Activated T-cell treated with anti-CD3 and anti-CD28 coated beads, Interleukin-2, amount 50 U/mL, for 48 hours (primary cell): ENCODE measurements around the gene KCNB1.
"Not testable (repeated sequence)": the region's sequence is repeated elsewhere in the genome, so short reads cannot be mapped to it uniquely, and the experiment has no call there.

Experiments used
- DNase-seq, 2 experiments: peaks; one replicate each; pipeline ENCODE4 v3.0.0-alpha.2; 2020

KCNB1 gene

DNA sequence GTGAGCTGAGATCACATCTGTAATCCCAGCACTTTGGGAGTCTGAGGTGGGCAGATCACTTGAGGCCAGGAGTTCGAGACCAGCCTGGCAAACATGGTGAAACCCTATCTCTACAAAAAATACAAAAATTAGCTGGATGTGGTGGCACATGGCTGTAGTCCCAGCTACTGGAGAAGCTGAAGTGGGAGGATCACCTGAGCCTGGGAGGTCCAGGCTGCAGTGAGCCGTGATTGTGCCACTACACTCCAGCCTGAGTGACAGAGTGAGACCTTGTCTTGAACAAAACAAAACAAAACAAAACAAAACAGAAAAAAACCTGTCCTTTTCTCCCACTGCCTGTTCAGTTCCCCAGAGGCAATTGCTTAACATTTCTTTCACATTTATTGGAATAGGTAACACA is 168.4 kb downstream of the KCNB1 start:
- DNase-seq = not testable (repeated sequence)
